WTC11 (cell line): Measurements from ENCODE around the gene DNASE1L2.

Experiments
- HMGA2 ChIP-seq: fragments of 250-450 bp; sonication (Bioruptor Pico); IDR thresholded peaks from 2 replicates; pipeline ENCODE4 v1.4.0; 2021; ENCODE audit warnings: mild to moderate bottlenecking, moderate library complexity
- JUN ChIP-seq: sonication (generic); formaldehyde crosslinking; IDR thresholded peaks from 2 replicates; pipeline ENCODE4 v1.8.0; 2023; ENCODE audit warnings: mild to moderate bottlenecking, missing genetic modification reagents
- MYBL2 ChIP-seq: sonication (generic); formaldehyde crosslinking; IDR thresholded peaks from 2 replicates; pipeline ENCODE4 v1.8.1; 2023; ENCODE audit warnings: mild to moderate bottlenecking, moderate library complexity, missing genetic modification reagents
- NR2C2 ChIP-seq: sonication (generic); formaldehyde crosslinking; IDR thresholded peaks from 2 replicates; pipeline ENCODE4 v1.8.0; 2022; ENCODE audit warnings: mild to moderate bottlenecking, missing genetic modification reagents
- NR3C1 ChIP-seq: sonication (generic); formaldehyde crosslinking; conservative IDR thresholded peaks from 2 replicates; pipeline ENCODE4 v1.8.1; 2023; ENCODE audit warnings: low read depth, mild to moderate bottlenecking, missing genetic modification reagents
- SOX15 ChIP-seq: fragments of 250-450 bp; sonication (Bioruptor Pico); IDR thresholded peaks from 2 replicates; pipeline ENCODE4 v1.9.0; 2021; ENCODE audit warnings: mild to moderate bottlenecking
- ZNF138 ChIP-seq: sonication (generic); formaldehyde crosslinking; conservative IDR thresholded peaks from 2 replicates; pipeline ENCODE4 v1.8.1; 2022; ENCODE audit warnings: mild to moderate bottlenecking, moderate library complexity, missing genetic modification reagents
- ZNF416 ChIP-seq: fragments of 250-450 bp; sonication (Bioruptor Pico); IDR thresholded peaks from 2 replicates; pipeline ENCODE4 v1.9.0; 2021; ENCODE audit warnings: mild to moderate bottlenecking, inconsistent platforms
- TF ChIP-seq, protein P1 (sequence below): fragments of 200-600 bp; IDR thresholded peaks from 2 replicates; pipeline ENCODE4 v1.8.0; 2022; ENCODE audit warnings: antibody characterized with exemption
- TF ChIP-seq, protein P2 (sequence below): sonication (generic); formaldehyde crosslinking; conservative IDR thresholded peaks from 2 replicates; pipeline ENCODE4 v1.8.1; 2023; ENCODE audit warnings: mild to moderate bottlenecking, low read depth, missing genetic modification reagents, moderate library complexity
- TF ChIP-seq, protein P3 (sequence below): sonication (generic); formaldehyde crosslinking; IDR thresholded peaks from 2 replicates; pipeline ENCODE4 v1.8.0; 2022; ENCODE audit warnings: missing genetic modification reagents
- TF ChIP-seq, protein P4 (sequence below): sonication (generic); formaldehyde crosslinking; IDR thresholded peaks from 2 replicates; pipeline ENCODE4 v1.8.0; 2023; ENCODE audit warnings: mild to moderate bottlenecking, missing genetic modification reagents
- TF ChIP-seq, protein P5 (sequence below): fragments of 250-450 bp; sonication (Bioruptor Pico); IDR thresholded peaks from 2 replicates; pipeline ENCODE4 v2.1.2; 2022; ENCODE audit warnings: mild to moderate bottlenecking, moderate library complexity
- TF ChIP-seq, protein P6 (sequence below): sonication (generic); formaldehyde crosslinking; IDR thresholded peaks from 2 replicates; pipeline ENCODE4 v1.8.0; 2022; ENCODE audit warnings: mild to moderate bottlenecking, missing genetic modification reagents

DNA sequence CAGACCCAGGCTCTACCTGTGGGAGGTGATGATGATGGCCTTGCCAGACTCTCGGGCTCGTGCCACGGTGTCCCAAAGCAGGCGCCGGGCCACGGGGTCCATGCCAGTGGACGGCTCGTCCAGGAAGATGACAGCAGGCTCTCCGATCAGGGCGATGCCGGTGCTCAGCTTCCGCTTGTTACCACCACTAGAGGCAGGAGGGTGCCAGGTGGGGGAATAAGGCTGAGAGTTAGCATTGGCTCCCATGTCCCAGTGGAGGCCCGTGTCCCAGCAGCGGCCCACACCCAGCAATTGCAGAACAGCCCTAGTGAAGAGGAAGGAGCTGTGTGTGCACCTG is 42.0 kb downstream of the DNASE1L2 start:
- TF ChIP-seq, protein P1, sequence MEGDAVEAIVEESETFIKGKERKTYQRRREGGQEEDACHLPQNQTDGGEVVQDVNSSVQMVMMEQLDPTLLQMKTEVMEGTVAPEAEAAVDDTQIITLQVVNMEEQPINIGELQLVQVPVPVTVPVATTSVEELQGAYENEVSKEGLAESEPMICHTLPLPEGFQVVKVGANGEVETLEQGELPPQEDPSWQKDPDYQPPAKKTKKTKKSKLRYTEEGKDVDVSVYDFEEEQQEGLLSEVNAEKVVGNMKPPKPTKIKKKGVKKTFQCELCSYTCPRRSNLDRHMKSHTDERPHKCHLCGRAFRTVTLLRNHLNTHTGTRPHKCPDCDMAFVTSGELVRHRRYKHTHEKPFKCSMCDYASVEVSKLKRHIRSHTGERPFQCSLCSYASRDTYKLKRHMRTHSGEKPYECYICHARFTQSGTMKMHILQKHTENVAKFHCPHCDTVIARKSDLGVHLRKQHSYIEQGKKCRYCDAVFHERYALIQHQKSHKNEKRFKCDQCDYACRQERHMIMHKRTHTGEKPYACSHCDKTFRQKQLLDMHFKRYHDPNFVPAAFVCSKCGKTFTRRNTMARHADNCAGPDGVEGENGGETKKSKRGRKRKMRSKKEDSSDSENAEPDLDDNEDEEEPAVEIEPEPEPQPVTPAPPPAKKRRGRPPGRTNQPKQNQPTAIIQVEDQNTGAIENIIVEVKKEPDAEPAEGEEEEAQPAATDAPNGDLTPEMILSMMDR: no peak
- TF ChIP-seq, protein P2, sequence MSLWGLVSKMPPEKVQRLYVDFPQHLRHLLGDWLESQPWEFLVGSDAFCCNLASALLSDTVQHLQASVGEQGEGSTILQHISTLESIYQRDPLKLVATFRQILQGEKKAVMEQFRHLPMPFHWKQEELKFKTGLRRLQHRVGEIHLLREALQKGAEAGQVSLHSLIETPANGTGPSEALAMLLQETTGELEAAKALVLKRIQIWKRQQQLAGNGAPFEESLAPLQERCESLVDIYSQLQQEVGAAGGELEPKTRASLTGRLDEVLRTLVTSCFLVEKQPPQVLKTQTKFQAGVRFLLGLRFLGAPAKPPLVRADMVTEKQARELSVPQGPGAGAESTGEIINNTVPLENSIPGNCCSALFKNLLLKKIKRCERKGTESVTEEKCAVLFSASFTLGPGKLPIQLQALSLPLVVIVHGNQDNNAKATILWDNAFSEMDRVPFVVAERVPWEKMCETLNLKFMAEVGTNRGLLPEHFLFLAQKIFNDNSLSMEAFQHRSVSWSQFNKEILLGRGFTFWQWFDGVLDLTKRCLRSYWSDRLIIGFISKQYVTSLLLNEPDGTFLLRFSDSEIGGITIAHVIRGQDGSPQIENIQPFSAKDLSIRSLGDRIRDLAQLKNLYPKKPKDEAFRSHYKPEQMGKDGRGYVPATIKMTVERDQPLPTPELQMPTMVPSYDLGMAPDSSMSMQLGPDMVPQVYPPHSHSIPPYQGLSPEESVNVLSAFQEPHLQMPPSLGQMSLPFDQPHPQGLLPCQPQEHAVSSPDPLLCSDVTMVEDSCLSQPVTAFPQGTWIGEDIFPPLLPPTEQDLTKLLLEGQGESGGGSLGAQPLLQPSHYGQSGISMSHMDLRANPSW (CRISPR knock-in tag): no peak
- TF ChIP-seq NR3C1 (no peak), SOX15 (CRISPR knock-in tag) (no peak), MYBL2 (CRISPR knock-in tag) (no peak), ZNF138 (no peak), NR2C2 (CRISPR knock-in tag) (no peak), ZNF416 (CRISPR knock-in tag) (no peak), JUN (CRISPR knock-in tag) (no peak), HMGA2 (no peak)
- TF ChIP-seq, protein P3, sequence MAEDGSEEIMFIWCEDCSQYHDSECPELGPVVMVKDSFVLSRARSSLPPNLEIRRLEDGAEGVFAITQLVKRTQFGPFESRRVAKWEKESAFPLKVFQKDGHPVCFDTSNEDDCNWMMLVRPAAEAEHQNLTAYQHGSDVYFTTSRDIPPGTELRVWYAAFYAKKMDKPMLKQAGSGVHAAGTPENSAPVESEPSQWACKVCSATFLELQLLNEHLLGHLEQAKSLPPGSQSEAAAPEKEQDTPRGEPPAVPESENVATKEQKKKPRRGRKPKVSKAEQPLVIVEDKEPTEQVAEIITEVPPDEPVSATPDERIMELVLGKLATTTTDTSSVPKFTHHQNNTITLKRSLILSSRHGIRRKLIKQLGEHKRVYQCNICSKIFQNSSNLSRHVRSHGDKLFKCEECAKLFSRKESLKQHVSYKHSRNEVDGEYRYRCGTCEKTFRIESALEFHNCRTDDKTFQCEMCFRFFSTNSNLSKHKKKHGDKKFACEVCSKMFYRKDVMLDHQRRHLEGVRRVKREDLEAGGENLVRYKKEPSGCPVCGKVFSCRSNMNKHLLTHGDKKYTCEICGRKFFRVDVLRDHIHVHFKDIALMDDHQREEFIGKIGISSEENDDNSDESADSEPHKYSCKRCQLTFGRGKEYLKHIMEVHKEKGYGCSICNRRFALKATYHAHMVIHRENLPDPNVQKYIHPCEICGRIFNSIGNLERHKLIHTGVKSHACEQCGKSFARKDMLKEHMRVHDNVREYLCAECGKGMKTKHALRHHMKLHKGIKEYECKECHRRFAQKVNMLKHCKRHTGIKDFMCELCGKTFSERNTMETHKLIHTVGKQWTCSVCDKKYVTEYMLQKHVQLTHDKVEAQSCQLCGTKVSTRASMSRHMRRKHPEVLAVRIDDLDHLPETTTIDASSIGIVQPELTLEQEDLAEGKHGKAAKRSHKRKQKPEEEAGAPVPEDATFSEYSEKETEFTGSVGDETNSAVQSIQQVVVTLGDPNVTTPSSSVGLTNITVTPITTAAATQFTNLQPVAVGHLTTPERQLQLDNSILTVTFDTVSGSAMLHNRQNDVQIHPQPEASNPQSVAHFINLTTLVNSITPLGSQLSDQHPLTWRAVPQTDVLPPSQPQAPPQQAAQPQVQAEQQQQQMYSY (CRISPR knock-in tag): no peak
- TF ChIP-seq, protein P4, sequence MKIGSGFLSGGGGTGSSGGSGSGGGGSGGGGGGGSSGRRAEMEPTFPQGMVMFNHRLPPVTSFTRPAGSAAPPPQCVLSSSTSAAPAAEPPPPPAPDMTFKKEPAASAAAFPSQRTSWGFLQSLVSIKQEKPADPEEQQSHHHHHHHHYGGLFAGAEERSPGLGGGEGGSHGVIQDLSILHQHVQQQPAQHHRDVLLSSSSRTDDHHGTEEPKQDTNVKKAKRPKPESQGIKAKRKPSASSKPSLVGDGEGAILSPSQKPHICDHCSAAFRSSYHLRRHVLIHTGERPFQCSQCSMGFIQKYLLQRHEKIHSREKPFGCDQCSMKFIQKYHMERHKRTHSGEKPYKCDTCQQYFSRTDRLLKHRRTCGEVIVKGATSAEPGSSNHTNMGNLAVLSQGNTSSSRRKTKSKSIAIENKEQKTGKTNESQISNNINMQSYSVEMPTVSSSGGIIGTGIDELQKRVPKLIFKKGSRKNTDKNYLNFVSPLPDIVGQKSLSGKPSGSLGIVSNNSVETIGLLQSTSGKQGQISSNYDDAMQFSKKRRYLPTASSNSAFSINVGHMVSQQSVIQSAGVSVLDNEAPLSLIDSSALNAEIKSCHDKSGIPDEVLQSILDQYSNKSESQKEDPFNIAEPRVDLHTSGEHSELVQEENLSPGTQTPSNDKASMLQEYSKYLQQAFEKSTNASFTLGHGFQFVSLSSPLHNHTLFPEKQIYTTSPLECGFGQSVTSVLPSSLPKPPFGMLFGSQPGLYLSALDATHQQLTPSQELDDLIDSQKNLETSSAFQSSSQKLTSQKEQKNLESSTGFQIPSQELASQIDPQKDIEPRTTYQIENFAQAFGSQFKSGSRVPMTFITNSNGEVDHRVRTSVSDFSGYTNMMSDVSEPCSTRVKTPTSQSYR: no peak
- TF ChIP-seq, protein P5, sequence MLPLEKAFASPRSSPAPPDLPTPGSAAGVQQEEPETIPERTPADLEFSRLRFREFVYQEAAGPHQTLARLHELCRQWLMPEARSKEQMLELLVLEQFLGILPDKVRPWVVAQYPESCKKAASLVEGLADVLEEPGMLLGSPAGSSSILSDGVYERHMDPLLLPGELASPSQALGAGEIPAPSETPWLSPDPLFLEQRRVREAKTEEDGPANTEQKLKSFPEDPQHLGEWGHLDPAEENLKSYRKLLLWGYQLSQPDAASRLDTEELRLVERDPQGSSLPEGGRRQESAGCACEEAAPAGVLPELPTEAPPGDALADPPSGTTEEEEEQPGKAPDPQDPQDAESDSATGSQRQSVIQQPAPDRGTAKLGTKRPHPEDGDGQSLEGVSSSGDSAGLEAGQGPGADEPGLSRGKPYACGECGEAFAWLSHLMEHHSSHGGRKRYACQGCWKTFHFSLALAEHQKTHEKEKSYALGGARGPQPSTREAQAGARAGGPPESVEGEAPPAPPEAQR (CRISPR knock-in tag): no peak
- TF ChIP-seq, protein P6, sequence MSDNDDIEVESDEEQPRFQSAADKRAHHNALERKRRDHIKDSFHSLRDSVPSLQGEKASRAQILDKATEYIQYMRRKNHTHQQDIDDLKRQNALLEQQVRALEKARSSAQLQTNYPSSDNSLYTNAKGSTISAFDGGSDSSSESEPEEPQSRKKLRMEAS (CRISPR knock-in tag): no peak
